Activated CD4-positive, alpha-beta T cell treated with anti-CD3 and anti-CD28 coated beads, Interleukin-2, amount 50 U/mL, for 4 hours (primary cell): Measurements from ENCODE around the gene CNFN.

Source experiments
- DNase-seq, 2 experiments: peaks; one replicate each; pipeline ENCODE4 v3.0.0-alpha.2; 2020

Gene CNFN

GRCh38 chr19:42370626-42371175, 19.4 kb downstream of the CNFN start:
- no peak for DNase-seq

GRCh38 chr19:42370068-42370520, 20.0 kb downstream of the CNFN start:
- DNase-seq: no peak

- DNase-seq: no peak
These were observed 20.5 kb downstream of the CNFN start for GRCh38 chr19:42369433-42370067.

GRCh38 chr19:42368765-42369164, 21.3 kb downstream of the CNFN start:
- DNase-seq: no peak

GRCh38 chr19:42368360-42368759, 21.7 kb downstream of the CNFN start:
- no peak for DNase-seq

GRCh38 chr19:42367929-42368328, 22.2 kb downstream of the CNFN start:
- DNase-seq: no peak

GRCh38 chr19:42366673-42367072, 23.4 kb downstream of the CNFN start:
- no peak for DNase-seq

- no peak for DNase-seq
These were observed 26.3 kb downstream of the CNFN start for GRCh38 chr19:42363614-42364346.

GRCh38 chr19:42362891-42363440, 27.1 kb downstream of the CNFN start:
- no peak for DNase-seq

GRCh38 chr19:42362342-42362741, 27.8 kb downstream of the CNFN start:
- DNase-seq: no peak

GRCh38 chr19:42361545-42361910, 28.6 kb downstream of the CNFN start:
- DNase-seq: no peak

GRCh38 chr19:42360787-42361544, 29.1 kb downstream of the CNFN start:
- DNase-seq: no peak

- no peak for DNase-seq
These were observed 32.8 kb downstream of the CNFN start for GRCh38 chr19:42357290-42357689.

GRCh38 chr19:42356686-42357085, 33.4 kb downstream of the CNFN start:
- no peak for DNase-seq

- DNase-seq: no peak
These were observed 34.2 kb downstream of the CNFN start for GRCh38 chr19:42355896-42356295.

- no peak for DNase-seq
These were observed 36.6 kb downstream of the CNFN start for GRCh38 chr19:42353341-42354015.

- no peak for DNase-seq
These were observed 37.5 kb downstream of the CNFN start for GRCh38 chr19:42352301-42353259.

- DNase-seq: no peak
These were observed 38.9 kb downstream of the CNFN start for GRCh38 chr19:42351079-42351735.

- no peak for DNase-seq
These were observed 39.7 kb downstream of the CNFN start for GRCh38 chr19:42350417-42350816.

GRCh38 chr19:42349378-42350107, 40.6 kb downstream of the CNFN start:
- DNase-seq: no peak
